GM18873 (cell line): ENCODE data around the gene RNF5.
"Not testable (repeated sequence)": the region's sequence is repeated elsewhere in the genome, so short reads cannot be mapped to it uniquely, and the experiment has no call there.

Source experiments
- ATAC-seq: cut with Tn5 transposase; IDR thresholded peaks from one replicate; pipeline ENCODE4 v1.9.1; 2021; ENCODE audit warnings: mild to moderate bottlenecking, moderate library complexity, moderate number of reproducible peaks; ENCODE audit not compliant: unreplicated experiment, low FRiP score

RNF5 gene

GRCh38 chr6:32188381-32189068 lies 10.3 kb downstream of the RNF5 start:
- ATAC-seq, result no peak

GRCh38 chr6:32189069-32189741 lies 11.0 kb downstream of the RNF5 start:
- ATAC-seq, result no peak

GRCh38 chr6:32189742-32190053 lies 11.5 kb downstream of the RNF5 start:
- no peak for ATAC-seq

GRCh38 chr6:32190054-32190851 lies 12.0 kb downstream of the RNF5 start, which contains the start of gene PBX2:
Gene PBX2, minus strand, starts transcription at chr6:32190202. Its CDS starts 287 bp downstream, at chr6:32189915.
- peak; percentile 49 for ATAC-seq

- ATAC-seq, result no peak
Observed at GRCh38 chr6:32190911-32191677, 12.9 kb downstream of the RNF5 start.

- no peak for ATAC-seq
Observed at GRCh38 chr6:32191696-32192607, 13.7 kb downstream of the RNF5 start.

- no peak for ATAC-seq
Observed at GRCh38 chr6:32192608-32193039, 14.4 kb downstream of the RNF5 start, which contains the start of gene GPSM3. Gene GPSM3, minus strand, starts transcription at chr6:32192643. Its CDS starts 130 bp downstream, at chr6:32192513.

- not testable (repeated sequence) for ATAC-seq
Observed at GRCh38 chr6:32193096-32193495, 14.9 kb downstream of the RNF5 start.

- no peak for ATAC-seq
Observed at GRCh38 chr6:32194388-32194787, 16.2 kb downstream of the RNF5 start.

GRCh38 chr6:32194825-32195651 lies 16.8 kb downstream of the RNF5 start:
- ATAC-seq, result peak; percentile 61

- ATAC-seq, result no peak
Observed at GRCh38 chr6:32195652-32195901, 17.4 kb downstream of the RNF5 start.

- ATAC-seq, result peak; percentile 75
Observed at GRCh38 chr6:32195902-32196681, 17.9 kb downstream of the RNF5 start.

GRCh38 chr6:32196682-32197616 lies 18.7 kb downstream of the RNF5 start:
- ATAC-seq, result no peak

- no peak for ATAC-seq
Observed at GRCh38 chr6:32198345-32198696, 20.1 kb downstream of the RNF5 start.

GRCh38 chr6:32198866-32199265 lies 20.7 kb downstream of the RNF5 start:
- ATAC-seq, result no peak

GRCh38 chr6:32200711-32201475 lies 22.7 kb downstream of the RNF5 start:
- no peak for ATAC-seq
